Measurements from ENCODE around the gene TNRC6B.

DNA sequence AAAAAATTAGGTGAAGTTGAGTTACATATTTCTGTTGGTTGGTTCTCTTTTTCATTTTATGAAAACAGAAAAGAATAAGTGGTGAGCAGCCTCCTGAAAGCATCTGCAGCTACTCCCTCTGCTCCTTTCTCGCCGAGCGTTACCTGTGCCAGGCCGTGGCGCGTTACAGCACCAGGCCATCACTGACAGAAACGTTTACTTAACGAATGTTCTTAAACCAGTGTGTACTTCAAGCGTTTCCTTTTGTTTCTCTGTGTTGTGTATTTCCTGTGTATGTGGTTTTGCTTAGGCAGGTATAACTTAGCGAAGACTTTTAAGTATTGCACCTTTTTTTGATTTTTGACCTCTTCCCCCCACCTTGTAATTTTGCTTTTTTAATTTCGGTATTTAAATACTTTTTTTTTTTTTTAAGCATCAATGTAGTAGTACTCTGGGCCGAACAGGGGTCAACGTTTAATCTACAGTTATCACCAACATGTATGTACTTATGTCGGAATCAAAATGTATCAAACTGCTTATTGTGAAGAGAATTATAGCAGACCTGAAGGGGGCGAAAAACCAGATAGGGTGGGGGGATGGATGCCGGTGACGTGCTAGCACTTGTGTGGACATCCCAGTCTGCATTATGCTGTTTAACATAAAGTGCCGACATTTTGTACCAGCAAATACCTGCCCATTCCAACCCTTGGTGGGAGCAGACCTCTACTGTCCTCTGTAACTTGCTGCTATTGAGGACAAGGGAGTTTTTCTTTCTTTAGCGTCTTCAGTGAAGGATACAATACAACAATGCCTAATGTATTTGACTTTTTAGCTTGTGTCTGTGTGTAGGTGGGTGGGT, 147.0 kb downstream of the TNRC6B start:
- TF ChIP-seq CTCF (IDR thresholded peaks at IDR 0.05), result no peak
- no peak for TF ChIP-seq POLR2A (IDR thresholded peaks at IDR 0.05)
- TF ChIP-seq EP300 (IDR thresholded peaks at IDR 0.05), result no peak

All from tibial nerve (tissue), 4 donors.